Tibial artery (tissue), 4 donors: ENCODE measurements around the gene STAT3.
"Not testable (repeated sequence)": the region's sequence is repeated elsewhere in the genome, so short reads cannot be mapped to it uniquely, and the experiment has no call there.

Experiments
- DNase-seq, 2 donors: peaks; one replicate each; pipeline ENCODE4 v3.0.0-alpha.2; 2019
- H3K27ac ChIP-seq, 2 donors: fragments of 200-600 bp; sonication (generic) in 1 of 2; 1 replicate in 1 of 2; 2 replicates in 1 of 2; pipeline ENCODE4 v1.5.1; 2018 to 2019; ENCODE audit warnings: mild to moderate bottlenecking in 1 of 2
- H3K27me3 ChIP-seq, 2 donors: fragments of 200-600 bp; sonication (generic) in 1 of 2; one replicate each; pipeline versions ENCODE4 v1.5.1 to v1.6.0; 2016 to 2019
- H3K36me3 ChIP-seq, 3 donors: fragments of 200-600 bp; sonication (generic) in 2 of 3; one replicate each; pipeline ENCODE4 v1.5.1; 2016 to 2019; ENCODE audit warnings: mild to moderate bottlenecking in 2 of 3
- H3K4me1 ChIP-seq, 4 donors: fragments of 200-600 bp; sonication (generic) in 2 of 4; 1 replicate in 3 of 4; 2 replicates in 1 of 4; pipeline ENCODE4 v1.5.1; 2016 to 2019
- H3K4me3 ChIP-seq, 2 donors: fragments of 200-600 bp; sonication (generic) in 1 of 2; 1 replicate in 1 of 2; 2 replicates in 1 of 2; pipeline ENCODE4 v1.5.1; 2018 to 2019; ENCODE audit warnings: mild to moderate bottlenecking in 2 of 2
- H3K9me3 ChIP-seq, 3 donors: fragments of 200-600 bp; sonication (generic) in 1 of 3; one replicate each; pipeline ENCODE4 v1.5.1; 2016 to 2019
- intact Hi-C: fragments of 100-400 bp; cut with DNase I; formaldehyde crosslinking; loops from one replicate; pipeline ENCODE4 v1.15.0; 2023; ENCODE audit warnings: low total_unique reads
- TF ChIP-seq, protein P1 (sequence below), 2 experiments: fragments of 200-600 bp in 1 of 2; fragments of 450-650 bp in 1 of 2; IDR thresholded peaks; one replicate each; pipeline ENCODE4 v1.5.1; 2017 to 2019; ENCODE audit warnings: antibody characterized with exemption in 2 of 2, mild to moderate bottlenecking in 1 of 2, moderate library complexity in 1 of 2

The STAT3 gene

DNA sequence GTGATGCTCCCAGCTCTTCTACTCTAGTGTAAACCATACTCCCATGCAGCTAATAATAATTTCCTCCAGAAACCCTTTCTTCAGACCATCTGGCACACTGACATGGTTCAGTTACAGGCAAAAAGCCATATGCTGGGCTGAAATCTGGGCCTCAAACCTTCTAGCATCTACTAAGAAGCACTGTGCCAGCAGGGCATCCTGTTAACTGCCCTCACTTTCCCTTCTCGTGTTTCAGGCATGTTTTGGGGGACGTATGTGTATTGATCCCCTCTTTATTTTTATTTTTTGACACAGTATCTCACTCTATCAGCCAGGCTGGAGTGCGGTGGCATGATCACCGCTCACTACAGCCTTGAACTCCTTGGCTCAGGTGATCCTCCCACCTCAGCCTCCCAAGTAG lies 66.7 kb downstream of the STAT3 start:
- H3K4me3 ChIP-seq = no peak overlapping the region
- no peaks in the 10 kb centered on the region for H3K27me3 ChIP-seq
- H3K4me1 ChIP-seq = peaks cover 0 to 38% (median 11%) of the 10 kb centered on the region in 4 donors
- DNase-seq = no peak
- no peak overlapping the region for H3K27ac ChIP-seq
- intact Hi-C loops = loop anchor here (5.0 kb wide), 1 partner anchor 196 kb away; no protein-coding TSS in a partner anchor
- H3K36me3 ChIP-seq = peaks cover 72 to 98% (median 98%) of the 10 kb centered on the region in 3 donors
- no peaks in the 10 kb centered on the region for H3K9me3 ChIP-seq
- TF ChIP-seq, protein P1, sequence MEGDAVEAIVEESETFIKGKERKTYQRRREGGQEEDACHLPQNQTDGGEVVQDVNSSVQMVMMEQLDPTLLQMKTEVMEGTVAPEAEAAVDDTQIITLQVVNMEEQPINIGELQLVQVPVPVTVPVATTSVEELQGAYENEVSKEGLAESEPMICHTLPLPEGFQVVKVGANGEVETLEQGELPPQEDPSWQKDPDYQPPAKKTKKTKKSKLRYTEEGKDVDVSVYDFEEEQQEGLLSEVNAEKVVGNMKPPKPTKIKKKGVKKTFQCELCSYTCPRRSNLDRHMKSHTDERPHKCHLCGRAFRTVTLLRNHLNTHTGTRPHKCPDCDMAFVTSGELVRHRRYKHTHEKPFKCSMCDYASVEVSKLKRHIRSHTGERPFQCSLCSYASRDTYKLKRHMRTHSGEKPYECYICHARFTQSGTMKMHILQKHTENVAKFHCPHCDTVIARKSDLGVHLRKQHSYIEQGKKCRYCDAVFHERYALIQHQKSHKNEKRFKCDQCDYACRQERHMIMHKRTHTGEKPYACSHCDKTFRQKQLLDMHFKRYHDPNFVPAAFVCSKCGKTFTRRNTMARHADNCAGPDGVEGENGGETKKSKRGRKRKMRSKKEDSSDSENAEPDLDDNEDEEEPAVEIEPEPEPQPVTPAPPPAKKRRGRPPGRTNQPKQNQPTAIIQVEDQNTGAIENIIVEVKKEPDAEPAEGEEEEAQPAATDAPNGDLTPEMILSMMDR (IDR thresholded peaks at IDR 0.05) = no peak

DNA sequence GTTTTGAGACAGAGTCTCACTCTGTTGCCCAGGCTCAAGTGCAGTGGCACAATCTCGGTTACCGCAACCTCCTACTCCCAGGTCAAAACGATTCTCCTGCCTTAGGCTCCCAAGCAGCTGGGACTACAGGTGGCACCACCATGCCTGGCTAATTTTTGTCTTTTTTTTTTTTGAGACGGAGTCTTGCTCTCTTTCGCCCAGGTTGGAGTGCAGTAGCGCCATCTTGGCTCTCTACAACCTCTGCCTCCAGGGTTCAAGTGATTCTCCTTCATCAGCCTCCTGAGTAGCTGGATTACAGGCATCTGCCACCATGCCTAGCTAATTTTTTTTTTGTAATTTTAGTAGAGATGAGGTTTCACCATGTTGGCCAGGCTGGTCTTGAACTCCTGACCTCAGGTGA lies 70.3 kb downstream of the STAT3 start:
- DNase-seq, H3K9me3 ChIP-seq, H3K27ac ChIP-seq, H3K4me3 ChIP-seq, intact Hi-C loops, H3K27me3 ChIP-seq: not testable (repeated sequence)
- peaks cover 0 to 19% (median 8%) of the 10 kb centered on the region in 4 donors for H3K4me1 ChIP-seq
- H3K36me3 ChIP-seq = peaks cover 57 to 95% (median 95%) of the 10 kb centered on the region in 3 donors

DNA sequence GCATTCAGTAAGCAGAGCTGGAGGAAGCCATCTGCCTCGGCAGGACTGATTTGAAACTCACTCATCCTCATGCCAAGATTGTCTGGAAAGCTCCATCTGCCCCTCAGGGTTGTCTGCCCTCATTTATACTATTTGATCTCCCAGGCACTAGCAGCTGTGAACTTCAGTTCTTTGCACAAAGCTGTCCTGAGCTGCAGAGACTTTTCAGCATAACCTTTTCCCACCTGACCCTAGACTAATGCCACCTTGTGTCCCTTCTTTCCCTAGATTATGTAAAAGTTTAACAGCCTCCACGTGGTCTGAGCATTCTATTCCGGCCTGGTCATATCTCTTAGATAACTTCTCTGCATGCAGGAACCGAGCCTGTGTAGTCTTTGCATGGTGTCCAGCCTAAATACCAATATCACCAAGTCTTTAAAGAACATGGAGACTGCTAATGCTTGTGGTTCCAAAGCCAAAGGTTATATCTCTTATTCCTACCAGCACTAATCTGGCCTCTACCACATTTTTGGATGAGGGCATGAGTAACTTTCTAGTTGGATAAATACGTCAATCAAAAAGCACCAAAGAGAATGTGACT lies 70.9 kb downstream of the STAT3 start:
- peaks cover 53 to 89% (median 89%) of the 10 kb centered on the region in 3 donors for H3K36me3 ChIP-seq
- H3K27ac ChIP-seq = no peak overlapping the region

DNA sequence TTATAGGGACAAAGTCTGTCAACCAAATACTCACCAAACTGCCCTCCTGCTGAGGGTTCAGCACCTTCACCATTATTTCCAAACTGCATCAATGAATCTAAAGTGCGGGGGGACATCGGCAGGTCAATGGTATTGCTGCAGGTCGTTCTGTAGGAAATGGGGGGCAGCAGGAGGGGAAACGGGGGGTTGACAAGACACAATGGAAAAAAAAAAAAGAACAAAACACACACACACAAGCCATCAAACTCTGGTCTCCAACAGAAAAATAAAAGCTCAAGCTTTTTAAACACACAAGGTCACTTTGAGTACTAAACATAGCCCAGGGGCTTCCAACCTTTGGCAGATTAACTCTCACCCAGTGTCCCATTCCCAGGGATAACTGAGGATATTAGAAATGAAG lies 71.5 kb downstream of the STAT3 start:
- Histone ChIP-seq H3K4me1 (peaks cover 8 to 25% (median 17%) of the 10 kb centered on the region in 4 donors), H3K27ac (no peak overlapping the region), H3K4me3 (no peak overlapping the region), H3K36me3 (peaks cover 47 to 83% (median 83%) of the 10 kb centered on the region in 3 donors), H3K27me3 (no peaks in the 10 kb centered on the region), H3K9me3 (no peaks in the 10 kb centered on the region)
- DNase-seq = no peak
- intact Hi-C loops = no loop called here
- TF ChIP-seq, protein P1 (IDR thresholded peaks at IDR 0.05) = no peak

More for the DNA sequence above, 70.9 kb downstream of the STAT3 start:
- TF ChIP-seq, protein P1 (IDR thresholded peaks at IDR 0.05) = no peak
- peaks cover 2 to 19% (median 11%) of the 10 kb centered on the region in 4 donors for H3K4me1 ChIP-seq
- H3K9me3 ChIP-seq = no peaks in the 10 kb centered on the region
- no peak for DNase-seq
- no peak overlapping the region for H3K4me3 ChIP-seq
- H3K27me3 ChIP-seq = no peaks in the 10 kb centered on the region
- intact Hi-C loops = no loop called here

DNA sequence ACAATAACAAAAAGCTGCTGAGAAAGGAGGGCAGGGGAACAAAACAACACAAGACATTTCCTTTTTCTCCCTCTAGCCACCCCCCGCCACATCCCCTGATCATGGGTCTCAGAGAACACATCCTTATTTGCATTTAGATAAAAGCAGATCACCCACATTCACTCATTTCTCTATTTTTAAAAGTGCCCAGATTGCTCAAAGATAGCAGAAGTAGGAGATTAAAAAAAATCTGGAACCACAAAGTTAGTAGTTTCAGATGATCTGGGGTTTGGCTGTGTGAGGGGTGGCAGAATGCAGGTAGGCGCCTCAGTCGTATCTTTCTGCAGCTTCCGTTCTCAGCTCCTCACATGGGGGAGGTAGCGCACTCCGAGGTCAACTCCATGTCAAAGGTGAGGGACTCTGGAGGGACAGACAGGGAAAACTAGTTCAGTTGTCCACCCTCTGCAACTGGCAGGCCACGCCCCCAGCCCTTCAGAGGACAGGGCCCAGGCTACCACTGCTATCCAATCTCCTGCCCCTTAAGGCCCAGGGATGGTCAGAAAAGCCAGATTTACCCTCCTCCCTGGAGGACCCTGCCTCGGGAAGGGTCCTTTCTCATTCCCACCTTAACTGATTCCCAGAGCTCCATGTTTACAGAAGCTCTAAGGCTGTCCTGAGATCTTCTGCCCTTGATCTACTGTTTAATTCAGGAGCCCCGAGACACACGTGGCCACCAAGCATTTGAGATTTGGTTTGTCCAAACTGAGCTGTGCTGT lies 72.7 kb downstream of the STAT3 start:
- Histone ChIP-seq H3K36me3 (peaks cover 42 to 80% (median 73%) of the 10 kb centered on the region in 3 donors), H3K27ac (no peak overlapping the region), H3K4me3 (no peak overlapping the region), H3K9me3 (no peaks in the 10 kb centered on the region), H3K27me3 (no peaks in the 10 kb centered on the region), H3K4me1 (peaks cover 12 to 34% (median 22%) of the 10 kb centered on the region in 4 donors)
- intact Hi-C loops = no loop called here
- DNase-seq = no peak
- TF ChIP-seq, protein P1 (IDR thresholded peaks at IDR 0.05) = no peak
